ENCODE measurements around the gene NRG2.

Gene NRG2

DNA sequence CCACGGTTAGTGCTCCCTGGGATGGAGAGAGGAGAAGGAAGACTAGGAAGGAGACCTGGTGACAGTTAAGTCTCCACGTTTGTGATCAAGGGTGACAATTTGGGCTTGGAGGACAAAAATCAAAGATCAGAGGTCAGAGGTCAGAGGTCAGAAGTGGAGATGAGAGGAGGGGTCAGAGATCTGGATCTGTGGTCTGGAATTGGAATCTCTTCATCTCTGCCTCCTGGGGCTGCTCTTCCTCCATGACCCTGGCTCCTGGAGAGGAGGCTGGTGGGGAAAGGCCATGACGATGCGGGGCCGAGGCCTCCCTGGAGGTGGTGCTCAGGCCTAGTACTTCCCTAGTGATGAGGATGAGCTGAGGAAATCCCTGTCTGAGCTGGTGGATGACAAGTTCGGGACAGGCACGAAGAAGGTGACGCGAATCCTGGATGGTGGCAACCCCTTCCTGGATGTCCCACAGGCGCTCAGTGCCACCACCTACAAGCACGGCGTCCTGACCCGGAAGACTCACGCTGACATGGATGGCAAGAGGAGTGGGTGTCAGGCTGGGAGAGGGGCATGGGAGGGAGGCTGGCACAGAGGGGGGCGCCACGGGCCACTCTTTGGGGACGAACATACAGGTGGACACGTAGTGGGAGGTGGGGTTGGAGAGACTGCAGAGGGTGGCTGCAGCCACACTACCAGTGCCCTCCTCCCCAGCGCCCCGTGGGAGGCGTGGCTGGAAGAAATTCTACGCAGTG is 206.5 kb downstream of the NRG2 start:
- no peak for DNase-seq (ENCODE audit: low spot score)

DNA sequence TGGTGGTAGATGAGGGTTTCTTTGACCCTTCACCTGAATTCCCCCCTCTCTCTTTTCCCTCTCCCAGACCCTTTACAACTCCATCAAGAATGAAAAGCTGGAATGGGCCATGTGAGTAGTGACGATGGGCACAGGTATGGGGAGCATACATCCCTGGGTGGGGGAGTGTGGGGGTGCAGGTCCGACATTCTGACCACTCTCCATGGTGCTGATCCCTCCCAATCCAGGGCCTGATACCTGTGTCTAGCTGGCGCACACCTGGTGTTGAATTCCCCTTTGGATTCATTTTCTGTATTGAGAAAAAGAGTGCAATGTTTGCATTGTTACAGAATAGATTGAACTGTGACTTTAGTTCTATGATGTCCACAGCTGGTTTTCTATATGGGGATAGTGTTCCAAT is 207.4 kb downstream of the NRG2 start:
- DNase-seq (ENCODE audit: low spot score), result no peak

DNA sequence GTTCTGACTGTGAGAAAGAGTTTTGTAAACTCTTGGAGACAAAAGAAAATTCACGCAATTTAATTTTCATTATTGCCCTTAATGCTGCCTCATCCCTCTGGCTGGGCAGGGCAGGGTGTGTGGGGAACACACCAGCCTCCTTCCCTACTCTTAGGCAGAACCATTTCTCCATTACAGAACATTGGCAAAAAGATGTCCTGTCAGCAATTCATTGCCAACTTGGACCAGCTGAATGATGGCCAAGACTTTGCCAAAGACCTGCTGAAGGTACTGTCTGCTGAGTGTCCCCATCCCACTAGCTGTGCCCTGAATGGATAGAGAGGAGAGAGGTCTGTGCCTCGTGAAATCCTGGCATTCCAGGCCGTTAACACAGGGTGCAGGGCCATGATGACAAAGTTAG is 209.6 kb downstream of the NRG2 start:
- DNase-seq (ENCODE audit: low spot score), result no peak

DNA sequence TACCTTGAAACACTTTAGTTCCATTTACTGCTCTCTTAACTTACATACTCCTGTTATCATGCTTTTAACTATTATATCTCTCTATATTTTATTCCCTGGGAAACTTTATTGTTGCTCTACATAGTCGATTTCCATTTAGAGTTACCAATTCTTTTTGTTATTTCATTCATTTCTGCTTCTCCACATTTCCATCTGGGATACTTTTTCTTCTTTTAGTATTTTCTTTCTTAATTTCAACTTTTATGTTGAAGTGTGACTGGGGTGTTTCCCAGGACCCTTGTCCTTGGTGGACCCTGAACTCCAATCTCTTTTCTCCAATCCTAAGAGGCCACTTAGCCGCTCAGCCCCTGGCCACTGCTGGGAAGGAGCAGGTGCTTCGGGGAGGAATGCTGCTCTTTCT is 211.5 kb downstream of the NRG2 start:
- no peak for DNase-seq (ENCODE audit: low spot score)

DNA sequence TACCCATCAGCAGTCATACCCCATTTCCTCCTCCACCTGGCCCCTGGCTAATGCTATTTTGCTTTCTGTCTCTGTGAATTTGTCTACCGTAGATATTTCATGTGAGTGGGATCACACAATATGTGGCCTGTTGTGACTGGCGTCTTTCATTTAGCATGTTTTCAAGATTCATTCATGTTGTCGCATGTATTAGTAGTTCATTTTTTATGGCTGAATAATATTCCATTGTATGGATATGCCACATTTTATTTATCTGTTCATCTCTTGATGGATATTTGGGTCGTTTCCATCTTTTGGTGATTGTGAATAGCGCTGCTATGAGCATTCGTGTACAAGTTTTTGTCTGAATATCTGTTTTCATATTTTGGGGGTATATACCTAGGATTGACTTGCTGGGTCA is 213.6 kb downstream of the NRG2 start:
- DNase-seq (ENCODE audit: low spot score), result no peak

DNA sequence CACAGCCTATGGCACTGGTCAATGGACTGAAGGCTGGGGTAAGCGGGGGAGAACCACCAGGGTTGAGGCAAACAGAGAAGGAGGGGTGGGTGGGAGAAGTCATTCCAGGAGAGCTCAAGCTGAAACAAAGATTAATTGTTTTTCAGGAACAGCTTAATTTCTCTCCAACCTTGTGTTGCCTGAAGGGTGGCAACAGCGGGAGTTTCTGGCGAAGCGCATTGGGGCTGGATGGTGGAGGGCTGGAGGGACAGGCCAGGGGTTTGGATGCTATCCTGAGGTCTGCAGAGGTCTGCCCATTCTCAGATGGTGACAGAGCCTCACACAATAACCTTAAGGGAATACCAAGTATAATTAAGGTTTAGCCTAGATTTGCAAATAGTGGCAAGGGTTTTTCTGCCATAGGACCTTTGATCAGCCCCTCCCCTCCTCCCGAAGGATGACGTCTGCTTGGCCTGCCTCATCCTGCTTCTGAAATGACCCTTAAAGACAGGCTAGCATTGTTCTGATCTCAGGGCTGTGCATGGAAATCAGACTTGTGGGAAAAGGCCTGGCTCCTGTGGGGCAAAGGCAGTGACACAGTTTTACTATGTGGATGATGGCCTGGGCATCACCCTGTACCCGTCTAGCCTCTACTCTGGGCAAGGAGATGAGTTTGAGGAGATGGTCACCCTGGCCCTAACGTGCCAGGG is 214.7 kb downstream of the NRG2 start:
- DNase-seq (ENCODE audit: low spot score), result no peak

DNA sequence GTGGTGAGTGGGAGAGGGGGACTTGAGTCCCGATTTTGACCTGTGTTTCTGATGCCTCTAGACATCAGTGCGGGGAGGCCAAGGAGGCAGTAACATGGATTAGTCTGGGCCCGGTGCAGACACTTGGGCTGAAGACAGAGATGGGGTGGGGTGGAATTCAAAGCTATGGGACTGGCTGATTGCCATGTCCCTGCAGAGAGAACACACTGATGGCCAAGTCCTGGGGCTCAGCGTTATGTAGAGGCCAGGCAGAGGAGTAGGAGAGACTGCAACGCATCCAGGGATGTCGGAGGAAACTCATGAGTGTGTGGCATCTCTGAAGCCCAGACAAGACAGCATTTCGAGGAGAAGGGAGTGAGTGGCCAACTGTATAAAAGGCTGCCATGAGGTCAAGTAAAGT is 217.4 kb downstream of the NRG2 start:
- DNase-seq (ENCODE audit: low spot score), result no peak

DNA sequence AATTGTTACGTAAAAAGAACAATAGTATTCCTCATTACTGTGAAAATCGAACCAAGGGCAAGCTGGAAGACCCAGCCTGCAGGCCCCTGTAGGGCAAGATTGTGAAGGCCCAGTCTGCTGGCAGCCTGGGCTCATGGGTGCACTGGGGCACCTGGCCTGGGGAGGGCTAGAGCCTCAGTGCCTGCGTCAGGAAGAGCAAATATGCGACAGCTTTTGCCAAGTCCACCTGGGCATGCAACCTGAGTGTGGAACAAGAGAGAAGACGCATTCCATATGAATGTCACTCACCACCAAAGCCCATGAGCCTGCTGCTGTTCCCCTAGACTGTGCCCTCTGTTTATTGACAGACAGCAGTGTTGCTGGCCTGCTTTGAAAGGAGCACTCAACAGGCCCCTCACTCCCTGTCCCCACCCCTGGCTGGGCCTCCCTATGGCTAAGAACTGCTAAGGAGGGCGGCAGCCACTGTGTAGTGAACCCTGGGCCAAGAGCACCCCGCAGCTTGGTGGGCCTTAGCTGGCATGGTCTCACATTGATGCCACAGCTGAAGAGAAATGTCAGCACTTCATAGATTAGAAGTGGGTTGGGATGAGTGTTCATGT is 219.2 kb downstream of the NRG2 start:
- no peak for DNase-seq (ENCODE audit: low spot score)

DNA sequence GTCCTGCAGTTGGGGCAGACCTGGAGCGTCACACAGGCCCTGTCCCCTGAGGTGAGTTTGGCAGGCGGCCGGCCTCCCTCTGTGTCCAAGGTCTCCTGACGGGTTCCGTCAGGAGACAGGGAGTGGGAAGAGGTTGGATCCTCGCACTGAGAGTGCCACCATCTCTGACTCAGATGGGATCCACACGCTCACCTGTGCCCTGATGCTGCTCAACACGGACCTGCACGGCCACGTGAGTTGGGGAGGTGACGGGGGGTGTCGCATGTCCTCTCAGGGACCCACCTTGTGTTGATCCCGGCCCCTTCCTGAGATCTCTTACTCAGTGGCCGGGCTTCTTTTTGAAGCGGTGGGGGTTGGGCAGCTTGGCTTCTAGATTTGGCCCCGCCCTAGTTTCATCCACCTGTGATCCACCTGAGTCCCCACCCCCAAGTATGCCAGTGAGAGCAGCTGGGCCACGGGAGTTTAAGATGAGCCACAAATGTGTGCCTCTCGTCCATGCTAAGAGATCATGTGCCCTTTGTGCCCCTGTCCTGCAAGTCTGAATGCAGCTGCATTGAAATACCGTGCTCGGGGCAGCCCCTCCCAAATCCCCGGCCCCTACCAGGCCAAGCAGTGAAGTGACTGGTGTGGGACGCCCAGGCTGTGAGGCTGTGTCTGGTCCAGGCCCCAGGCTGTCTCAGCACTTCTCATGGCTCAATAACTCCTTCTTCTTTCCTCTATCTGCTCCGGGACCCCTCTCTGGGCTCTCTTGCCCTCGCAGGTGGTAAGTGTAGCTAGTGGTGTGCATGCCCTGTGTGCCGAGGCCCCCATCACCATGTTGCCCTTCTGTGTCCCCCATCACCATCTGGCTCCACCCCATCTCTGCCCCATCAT is 220.3 kb downstream of the NRG2 start:
- no peak for DNase-seq (ENCODE audit: low spot score)

DNA sequence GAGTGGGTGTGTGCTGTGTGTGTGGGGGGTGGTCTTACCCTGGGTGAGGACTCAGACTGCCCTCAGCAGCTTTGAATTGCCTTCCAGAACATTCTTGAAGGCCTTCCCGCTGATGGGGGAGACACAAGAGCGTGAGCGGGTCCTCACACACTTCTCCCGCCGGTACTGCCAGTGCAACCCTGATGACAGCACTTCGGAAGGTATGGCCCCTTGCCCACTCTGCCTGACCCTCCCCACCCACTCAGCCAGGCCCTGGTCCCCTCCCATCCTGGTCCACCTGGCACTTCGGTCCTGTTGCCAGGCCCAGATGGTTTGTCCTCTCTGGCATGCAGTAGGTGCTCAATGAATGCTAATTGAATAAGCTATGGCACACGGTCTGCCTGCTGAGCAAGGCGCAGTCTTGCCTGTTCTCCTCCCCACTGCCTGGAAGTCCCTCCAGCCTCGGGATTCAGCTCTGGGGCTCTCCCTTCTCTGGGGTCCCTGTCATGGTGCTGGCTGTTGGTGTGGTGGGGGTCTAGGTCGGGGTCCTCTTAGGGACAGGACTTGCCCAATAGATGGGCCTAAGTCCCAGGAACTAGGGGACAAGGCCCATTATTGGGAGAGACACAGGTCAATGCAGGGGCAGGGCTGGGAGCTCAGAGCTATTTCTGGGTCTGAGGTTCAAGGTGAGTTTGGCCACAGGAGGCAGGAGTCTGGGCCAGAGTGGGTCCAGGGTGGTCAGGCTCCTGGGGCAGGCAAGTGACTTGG is 221.1 kb downstream of the NRG2 start:
- DNase-seq (ENCODE audit: low spot score), result no peak

DNA sequence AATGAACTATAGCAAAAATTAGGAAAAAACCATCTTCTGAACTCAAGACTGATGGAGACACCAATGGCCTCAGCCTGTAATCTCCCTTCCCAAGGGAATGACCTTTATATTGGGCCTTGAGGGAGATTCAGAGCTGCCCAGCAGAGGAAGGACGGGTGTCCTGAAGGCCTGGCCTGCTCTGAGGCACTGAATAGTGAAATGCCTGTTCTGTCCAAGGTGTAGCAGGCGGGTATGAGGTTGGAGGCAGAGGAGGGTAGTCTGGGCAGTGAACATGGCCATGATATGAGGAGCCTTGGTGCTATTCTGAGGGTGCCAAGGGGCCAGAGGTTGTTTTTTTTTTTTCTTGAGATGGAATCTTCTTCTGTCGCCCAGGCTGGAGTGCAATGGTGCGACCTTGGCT is 222.5 kb downstream of the NRG2 start:
- no peak for DNase-seq (ENCODE audit: low spot score)

DNA sequence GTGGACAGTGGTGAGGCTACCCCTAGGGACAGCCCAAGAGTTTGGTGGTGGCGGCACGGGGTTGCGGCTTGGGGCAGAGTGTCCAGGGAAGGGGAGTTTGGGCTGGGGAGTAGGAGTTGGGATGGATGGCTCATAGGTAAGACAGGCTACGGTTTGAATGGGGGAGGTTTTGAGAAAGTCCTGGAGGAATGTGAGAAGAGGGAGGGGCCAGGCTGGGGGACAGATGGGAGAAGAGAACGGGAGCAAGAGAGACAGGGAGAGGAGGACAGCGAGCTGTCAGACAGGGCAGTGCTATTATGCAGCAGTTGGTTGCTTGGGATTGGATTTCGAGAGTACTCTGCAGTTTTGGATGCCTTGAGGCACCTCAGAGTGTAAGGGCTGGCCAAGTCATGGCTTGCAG is 223.0 kb downstream of the NRG2 start:
- DNase-seq (ENCODE audit: low spot score), result no peak

DNA sequence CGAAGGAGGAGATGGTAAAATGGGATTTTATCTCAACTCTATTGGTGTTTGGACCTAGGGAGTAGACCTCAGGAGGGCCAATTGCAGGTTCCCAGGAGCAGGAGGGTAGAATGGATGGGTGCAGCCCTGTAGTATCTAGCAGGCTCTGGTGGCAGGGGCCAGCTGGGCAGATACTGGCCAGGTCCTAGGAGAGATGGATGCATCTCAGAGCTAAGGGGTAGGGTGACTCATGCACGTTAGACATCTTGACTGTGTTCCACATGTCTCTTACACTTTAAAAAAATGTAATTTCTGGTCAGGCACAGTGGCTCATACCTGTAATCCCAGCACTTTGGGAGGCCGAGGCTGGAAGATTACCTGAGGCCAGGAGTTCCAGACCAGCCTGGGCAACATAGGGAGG is 225.1 kb downstream of the NRG2 start:
- DNase-seq (ENCODE audit: low spot score), result no peak

DNA sequence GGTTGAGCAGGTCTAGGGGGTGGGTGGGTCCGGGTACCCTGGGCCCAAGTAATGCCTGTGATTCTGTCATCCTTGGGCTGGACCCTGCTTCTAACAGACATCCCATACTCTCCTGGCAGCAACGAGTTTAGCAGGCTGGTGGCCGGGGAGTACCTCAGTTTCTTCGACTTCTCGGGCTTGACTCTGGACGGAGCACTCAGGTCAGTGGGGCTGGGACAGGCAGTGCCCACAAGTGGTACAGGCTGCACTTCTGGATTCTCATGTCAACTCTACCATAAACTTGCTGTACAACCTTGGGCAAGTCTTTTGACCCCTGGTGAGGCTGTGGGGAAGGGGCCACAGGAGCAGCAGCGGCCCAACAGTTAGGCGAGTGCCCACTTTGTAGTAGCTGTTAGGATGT is 225.7 kb downstream of the NRG2 start:
- DNase-seq (ENCODE audit: low spot score), result no peak

DNA sequence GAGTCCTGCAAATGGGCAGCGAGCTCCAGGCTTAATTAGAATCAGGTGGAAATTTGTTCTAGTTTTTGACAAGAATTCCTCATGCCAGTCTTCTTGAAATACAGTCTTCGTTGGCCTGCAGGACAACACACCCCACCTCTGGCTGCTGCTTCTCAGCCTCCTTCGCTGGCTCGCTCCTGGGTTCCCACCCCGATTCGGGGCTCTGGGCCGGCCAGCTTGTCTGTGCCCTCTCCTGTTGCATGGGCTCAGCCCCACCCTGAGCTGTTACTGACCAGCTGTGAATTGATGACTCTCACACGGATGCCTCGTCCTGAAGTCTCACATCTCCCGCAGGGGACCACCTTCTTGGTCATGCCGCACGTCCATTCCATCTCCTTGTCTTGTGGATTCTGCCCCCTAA is 226.5 kb downstream of the NRG2 start:
- no peak for DNase-seq (ENCODE audit: low spot score)

DNA sequence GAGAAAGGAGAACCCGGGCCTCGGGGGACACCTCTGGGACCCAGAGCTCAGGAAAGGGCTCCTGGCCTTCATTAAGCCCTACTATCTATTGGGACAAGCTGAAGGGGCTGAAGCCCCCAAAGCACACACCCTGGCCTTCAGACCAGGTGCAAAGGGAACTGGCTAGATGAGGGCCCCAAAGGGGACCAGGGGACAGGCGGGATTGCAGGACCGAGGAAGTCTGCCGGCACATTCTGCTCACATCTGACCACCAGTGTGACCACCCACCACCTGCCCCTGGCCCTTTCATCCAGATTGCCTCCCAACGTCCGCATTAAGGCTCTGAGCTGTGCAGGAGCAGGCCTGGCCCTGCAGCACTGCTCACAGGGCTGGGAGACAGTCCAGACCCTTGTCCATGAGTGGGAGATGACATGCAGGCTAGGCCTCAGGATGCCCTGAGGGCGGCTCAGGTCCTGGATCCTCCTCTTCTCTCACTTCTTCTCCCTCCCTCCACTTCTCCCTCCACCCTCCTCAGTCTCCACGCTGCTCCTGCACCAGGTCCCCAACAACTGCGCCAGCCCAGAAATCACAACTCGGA is 228.3 kb downstream of the NRG2 start:
- no peak for DNase-seq (ENCODE audit: low spot score)

DNA sequence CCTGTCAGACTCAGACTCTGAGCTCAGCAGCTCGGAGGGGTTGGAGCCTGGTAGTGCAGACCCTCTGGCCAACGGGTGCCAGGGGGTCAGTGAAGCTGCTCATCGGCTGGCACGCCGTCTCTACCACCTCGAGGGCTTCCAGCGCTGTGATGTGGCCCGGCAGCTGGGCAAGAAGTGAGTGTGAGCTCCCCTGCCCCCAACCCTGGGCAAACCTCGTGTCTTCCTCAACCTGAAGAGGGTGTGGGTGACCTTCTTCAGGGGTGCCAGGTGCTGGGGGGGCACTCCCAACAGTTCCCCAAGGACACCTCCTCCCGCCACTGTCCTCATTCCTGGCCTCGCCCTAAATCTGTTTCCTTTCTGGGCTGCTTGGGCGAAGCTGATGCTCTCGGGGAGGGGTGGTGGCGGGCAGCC is 228.9 kb downstream of the NRG2 start:
- DNase-seq (ENCODE audit: low spot score), result no peak

DNA sequence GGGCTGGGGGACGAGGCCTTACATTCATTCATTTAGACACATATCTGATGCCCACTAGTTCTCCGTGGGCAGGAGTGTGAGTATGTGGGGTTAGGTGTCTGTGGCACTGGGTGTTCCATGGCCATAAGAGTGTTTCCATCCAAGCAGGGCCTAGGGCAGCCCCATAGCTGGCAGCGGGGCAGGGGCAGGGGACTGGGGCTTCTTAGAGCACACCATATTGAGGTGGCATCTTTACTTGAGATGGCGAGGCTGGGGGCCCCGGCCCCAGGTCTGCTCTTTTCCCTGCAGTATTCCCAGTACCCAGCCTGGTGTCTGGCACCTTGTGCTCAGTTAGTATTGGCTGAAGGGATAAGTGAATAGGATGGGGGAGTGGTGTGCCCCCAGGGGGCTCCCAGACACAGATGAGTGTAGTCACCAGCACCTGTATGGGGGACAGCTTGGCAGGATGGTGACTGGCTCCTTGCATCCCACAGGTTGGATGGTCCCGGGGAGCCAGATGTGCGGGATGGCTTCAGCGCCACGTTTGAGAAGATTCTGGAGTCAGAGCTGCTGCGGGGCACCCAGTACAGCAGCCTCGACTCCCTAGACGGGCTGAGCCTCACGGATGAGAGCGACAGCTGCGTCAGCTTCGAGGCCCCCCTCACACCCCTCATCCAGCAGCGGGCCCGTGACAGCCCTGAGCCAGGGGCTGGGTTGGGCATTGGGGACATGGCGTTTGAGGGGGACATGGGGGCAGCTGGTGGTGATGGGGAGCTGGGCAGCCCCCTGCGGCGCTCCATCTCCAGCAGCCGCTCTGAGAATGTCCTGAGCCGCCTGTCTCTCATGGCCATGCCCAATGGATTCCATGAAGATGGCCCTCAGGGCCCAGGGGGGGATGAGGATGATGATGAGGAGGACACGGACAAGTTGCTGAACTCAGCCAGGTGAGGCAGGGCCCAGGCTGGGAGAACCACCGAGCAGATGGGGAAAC is 230.0 kb downstream of the NRG2 start:
- no peak for DNase-seq (ENCODE audit: low spot score)

DNA sequence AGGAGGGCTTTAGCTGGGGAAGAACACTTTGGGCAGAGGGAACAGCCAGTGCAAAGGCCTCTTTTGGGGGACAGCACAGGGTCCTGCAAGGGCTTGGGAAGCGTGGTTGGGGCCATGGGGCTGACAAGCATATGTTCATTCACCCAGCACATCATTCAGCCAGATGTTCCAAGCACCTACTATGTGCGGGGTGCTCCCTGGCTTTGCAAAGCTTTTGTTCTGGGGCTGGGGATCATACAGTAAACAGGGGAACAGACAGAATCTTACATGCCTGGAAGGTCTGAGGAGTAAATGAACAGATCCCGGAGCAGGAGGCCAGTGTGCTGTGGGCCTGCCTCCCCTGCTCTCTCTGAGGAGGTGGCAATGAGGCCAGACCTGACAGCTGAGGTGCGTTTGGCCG is 230.8 kb downstream of the NRG2 start:
- DNase-seq (ENCODE audit: low spot score), result no peak

DNA sequence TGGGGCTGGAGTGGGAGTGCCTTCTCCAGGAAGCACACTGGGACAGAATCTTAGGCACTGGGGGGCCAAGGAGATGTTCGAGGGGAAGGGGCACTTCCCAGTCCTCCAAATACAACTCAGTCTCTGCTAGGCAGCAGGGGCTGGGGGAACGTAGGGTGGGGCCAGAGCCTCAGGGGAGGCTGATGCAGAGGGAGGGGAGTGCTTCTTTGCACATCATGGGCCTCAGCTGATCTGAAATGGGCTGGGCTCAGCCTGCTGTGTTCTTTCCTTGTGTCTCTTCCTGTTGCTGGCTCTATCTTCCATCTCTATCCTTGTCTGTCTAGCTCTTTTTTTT is 231.9 kb downstream of the NRG2 start:
- no peak for DNase-seq (ENCODE audit: low spot score)
